Muscle layer of colon (tissue), 2 donors: ENCODE data around the gene REM2.

Experiments used
- H3K27ac ChIP-seq: one replicate; pipeline ENCODE4 v1.7.0; 2013; ENCODE audit warnings: low read depth, mild to moderate bottlenecking, low read length, moderate library complexity
- H3K27me3 ChIP-seq, 2 donors: one replicate each; pipeline ENCODE4 v1.7.0; 2013; ENCODE audit warnings: low read length in 2 of 2, mild to moderate bottlenecking in 2 of 2; ENCODE audit not compliant: insufficient read depth in 2 of 2, control insufficient read depth in 1 of 2
- H3K36me3 ChIP-seq: one replicate; pipeline ENCODE4 v1.7.0; 2013; ENCODE audit warnings: mild to moderate bottlenecking, low read length; ENCODE audit not compliant: insufficient read depth
- H3K4me1 ChIP-seq: one replicate; pipeline ENCODE4 v1.7.0; 2013; ENCODE audit warnings: mild to moderate bottlenecking, low read length; ENCODE audit not compliant: insufficient read depth
- H3K4me3 ChIP-seq, 2 donors: one replicate each; pipeline ENCODE4 v1.7.0; 2013; ENCODE audit warnings: low read length in 2 of 2, low read depth in 1 of 2, mild to moderate bottlenecking in 1 of 2, moderate library complexity in 1 of 2
- H3K9ac ChIP-seq: one replicate; pipeline ENCODE4 v1.7.0; 2013; ENCODE audit warnings: low read length
- H3K9me3 ChIP-seq: one replicate; pipeline ENCODE4 v1.7.0; 2013; ENCODE audit warnings: mild to moderate bottlenecking, low read length
- donor health status: abdominal sarcoma.
- donor health status: Adenocarcinoma of cecum.

REM2 gene

DNA sequence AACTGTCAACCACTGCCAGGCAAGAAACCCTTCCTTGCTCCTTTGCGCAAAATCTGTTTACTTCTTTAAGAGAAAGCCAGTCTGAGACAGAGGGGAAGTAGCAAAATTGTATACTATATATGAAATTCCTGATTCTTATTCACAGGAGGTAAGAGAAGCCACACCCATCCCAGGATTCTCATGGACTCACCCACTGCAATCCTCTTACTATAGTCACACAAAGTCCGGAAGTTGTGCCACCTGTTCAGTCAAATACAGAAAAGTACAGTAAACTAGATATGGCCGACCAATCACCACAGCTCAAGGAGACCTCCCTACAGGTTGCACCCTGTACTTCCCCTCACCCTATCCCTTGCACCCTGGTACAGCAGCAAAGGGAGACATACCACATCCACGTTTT is 43.3 kb downstream of the REM2 start:
- H3K9ac ChIP-seq, result no peak overlapping the region
- H3K9me3 ChIP-seq, result no peaks in the 10 kb centered on the region
- H3K27ac ChIP-seq, result no peak overlapping the region
- H3K4me3 ChIP-seq, result no peak overlapping the region
- no peaks in the 10 kb centered on the region for H3K27me3 ChIP-seq
- H3K36me3 ChIP-seq, result peaks cover 50% of the 10 kb centered on the region
- peaks cover 8% of the 10 kb centered on the region for H3K4me1 ChIP-seq

- Histone ChIP-seq H3K9ac (peak overlapping the region; percentile 97), H3K9me3 (no peaks in the 10 kb centered on the region), H3K36me3 (peaks cover 34% of the 10 kb centered on the region), H3K4me1 (peaks cover 8% of the 10 kb centered on the region), H3K27me3 (no peaks in the 10 kb centered on the region), H3K4me3 (peak overlapping the region; percentile 85 to 98), H3K27ac (peak overlapping the region; percentile 29)
Observed at GRCh38 chr14:22928237-22929103, 45.4 kb downstream of the REM2 start.

DNA sequence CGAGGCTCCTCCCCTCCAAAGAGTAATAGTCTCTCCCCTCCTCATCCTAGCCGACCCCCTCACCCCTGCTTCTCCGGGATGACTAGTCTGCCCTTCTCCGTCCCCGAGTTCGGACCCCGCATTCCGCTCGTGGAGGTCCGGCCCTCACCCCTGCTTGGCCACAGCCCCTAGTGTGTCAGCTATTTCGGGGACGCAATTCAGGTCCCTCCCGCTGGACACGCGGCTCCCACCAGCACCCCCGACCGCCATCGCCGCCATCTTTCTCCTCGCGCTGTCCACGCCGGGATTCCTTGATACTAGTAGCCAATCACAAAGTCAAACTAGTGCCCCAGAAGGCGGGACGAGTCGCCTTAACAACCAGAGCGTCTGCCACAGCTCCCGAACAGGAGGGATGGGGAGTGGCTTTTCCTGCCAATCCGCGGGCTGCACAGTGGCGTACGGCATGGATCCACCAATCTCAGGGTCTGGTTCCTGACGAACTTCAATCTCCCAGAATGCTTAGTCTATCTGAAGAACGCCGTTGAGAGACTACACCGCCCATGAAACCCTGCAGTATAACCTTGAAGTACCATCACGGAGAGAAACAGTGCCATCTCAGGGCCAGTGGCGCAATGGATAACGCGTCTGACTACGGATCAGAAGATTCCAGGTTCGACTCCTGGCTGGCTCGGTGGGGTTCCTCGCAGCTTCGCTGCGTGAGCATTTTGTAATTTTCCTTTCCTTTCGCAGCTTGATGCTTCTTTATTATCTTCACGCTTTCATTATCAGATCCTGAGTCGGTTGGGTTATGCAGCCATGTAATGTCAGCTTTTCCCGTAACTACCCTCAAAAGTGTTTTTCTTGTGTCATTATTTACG is 46.3 kb downstream of the REM2 start, which contains the start of gene PRMT5:
PRMT5 (minus strand) TSS at position 273 of the 857 bp plus-strand sequence; CDS start at position 258, 15 bp downstream.
- Histone ChIP-seq H3K4me3 (peak within 1 kb of the TSS; percentile 85 to 98), H3K27ac (peak within 1 kb of the TSS; percentile 82), H3K36me3 (peaks cover 25% of the 10 kb centered on the region), H3K9ac (peak within 1 kb of the TSS; percentile 97), H3K4me1 (peaks cover 8% of the 10 kb centered on the region), H3K9me3 (no peaks in the 10 kb centered on the region), H3K27me3 (no peaks in the 10 kb centered on the region)

- Histone ChIP-seq H3K9me3 (no peaks in the 10 kb centered on the region), H3K27ac (peak overlapping the region; percentile 82), H3K9ac (peak overlapping the region; percentile 32), H3K4me3 (peak overlapping the region; percentile 28 to 56), H3K4me1 (peaks cover 8% of the 10 kb centered on the region), H3K27me3 (no peaks in the 10 kb centered on the region), H3K36me3 (peaks cover 20% of the 10 kb centered on the region)
Observed at GRCh38 chr14:22929961-22930364, 46.9 kb downstream of the REM2 start.

DNA sequence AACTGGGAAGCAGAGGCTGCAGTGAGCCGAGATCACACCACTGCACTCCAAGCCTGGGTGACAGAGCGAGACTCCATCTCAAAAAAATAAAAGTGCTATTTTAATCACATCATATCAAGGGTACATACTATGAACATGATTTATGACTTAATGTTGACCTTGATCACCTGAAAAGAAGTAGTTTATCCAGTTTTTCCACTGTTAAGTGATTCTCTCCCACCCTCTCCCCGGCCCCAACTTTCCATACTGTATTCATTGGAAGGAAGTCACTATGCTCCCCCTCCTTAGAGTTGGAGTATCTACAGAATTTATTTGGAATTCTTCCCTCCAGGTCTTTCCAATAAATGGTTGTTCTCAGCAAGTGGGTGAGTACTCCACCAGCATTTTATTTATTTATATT is 49.1 kb downstream of the REM2 start:
- H3K36me3 ChIP-seq, result peaks cover 4% of the 10 kb centered on the region
- no peaks in the 10 kb centered on the region for H3K9me3 ChIP-seq
- peaks cover 8% of the 10 kb centered on the region for H3K4me1 ChIP-seq
- no peak overlapping the region for H3K9ac ChIP-seq
- no peak overlapping the region for H3K27ac ChIP-seq
- H3K27me3 ChIP-seq, result no peaks in the 10 kb centered on the region
- no peak overlapping the region for H3K4me3 ChIP-seq

DNA sequence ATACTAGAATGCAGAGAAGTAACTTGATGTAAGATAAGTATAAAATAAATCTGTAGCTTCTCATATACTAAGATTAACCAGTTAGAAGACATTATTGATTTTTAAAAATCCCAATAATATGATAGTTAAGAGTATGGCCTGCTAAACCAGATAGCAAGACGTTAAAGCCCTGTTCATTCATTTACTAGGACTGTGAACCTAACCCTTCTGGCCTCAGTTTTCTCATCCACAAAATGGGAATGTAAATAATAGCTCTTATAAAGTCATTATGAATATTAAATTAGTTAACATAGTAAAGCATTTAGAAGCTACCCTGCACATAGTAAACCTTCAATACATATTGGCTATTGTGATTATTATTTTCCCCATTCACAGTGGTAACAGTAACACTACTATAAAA is 52.1 kb downstream of the REM2 start:
- Histone ChIP-seq H3K4me3 (no peak overlapping the region), H3K27me3 (no peaks in the 10 kb centered on the region), H3K27ac (no peak overlapping the region), H3K36me3 (no peaks in the 10 kb centered on the region), H3K4me1 (no peaks in the 10 kb centered on the region), H3K9me3 (no peaks in the 10 kb centered on the region), H3K9ac (no peak overlapping the region)
